A204.1 (cell line): ENCODE data around the gene NAP1L1.

ENCODE experiments used
- FAIRE-seq: peaks from 2 replicates; lab custom pipeline; 2012; peaks lifted over from hg19 to GRCh38; lab: Jason Lieb, UNC

Gene NAP1L1

DNA sequence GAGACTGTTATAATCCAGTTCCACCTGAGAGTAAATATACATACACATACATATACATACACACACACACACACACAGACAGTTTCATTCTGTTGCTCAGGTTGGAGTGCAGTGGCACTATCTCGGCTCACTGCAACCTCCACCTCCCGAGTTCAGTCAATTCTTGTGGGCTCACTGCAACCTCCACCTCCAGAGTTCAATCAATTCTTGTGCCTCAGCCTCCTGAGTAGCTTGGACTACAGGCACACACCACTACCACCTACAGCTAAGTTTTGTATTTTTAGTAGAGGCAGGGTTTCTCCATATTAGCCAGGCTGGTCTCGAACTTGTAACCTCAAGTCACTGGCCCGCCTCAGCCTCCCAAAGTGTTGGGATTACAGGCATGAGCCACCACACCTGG lies 44.0 kb downstream of the NAP1L1 start:
- FAIRE-seq = no peak

DNA sequence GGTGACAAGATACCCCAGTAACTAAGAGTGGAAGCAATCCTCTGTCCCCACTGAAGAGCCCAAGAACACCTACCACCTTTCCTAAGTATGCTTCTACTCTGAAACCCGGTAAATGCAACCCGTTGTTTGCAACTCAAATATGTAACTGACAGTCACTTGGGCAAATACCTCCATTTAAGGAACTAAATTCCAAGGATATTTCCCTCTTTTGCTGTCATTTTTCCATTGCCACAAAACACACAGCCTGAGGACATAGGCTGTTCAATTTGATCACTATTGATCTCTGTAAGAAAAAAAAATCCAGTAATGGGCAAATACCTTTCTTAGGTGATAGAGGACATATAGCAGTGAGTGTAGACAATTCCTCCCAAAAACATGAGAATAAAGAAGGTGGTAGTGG lies 46.3 kb downstream of the NAP1L1 start:
- no peak for FAIRE-seq

DNA sequence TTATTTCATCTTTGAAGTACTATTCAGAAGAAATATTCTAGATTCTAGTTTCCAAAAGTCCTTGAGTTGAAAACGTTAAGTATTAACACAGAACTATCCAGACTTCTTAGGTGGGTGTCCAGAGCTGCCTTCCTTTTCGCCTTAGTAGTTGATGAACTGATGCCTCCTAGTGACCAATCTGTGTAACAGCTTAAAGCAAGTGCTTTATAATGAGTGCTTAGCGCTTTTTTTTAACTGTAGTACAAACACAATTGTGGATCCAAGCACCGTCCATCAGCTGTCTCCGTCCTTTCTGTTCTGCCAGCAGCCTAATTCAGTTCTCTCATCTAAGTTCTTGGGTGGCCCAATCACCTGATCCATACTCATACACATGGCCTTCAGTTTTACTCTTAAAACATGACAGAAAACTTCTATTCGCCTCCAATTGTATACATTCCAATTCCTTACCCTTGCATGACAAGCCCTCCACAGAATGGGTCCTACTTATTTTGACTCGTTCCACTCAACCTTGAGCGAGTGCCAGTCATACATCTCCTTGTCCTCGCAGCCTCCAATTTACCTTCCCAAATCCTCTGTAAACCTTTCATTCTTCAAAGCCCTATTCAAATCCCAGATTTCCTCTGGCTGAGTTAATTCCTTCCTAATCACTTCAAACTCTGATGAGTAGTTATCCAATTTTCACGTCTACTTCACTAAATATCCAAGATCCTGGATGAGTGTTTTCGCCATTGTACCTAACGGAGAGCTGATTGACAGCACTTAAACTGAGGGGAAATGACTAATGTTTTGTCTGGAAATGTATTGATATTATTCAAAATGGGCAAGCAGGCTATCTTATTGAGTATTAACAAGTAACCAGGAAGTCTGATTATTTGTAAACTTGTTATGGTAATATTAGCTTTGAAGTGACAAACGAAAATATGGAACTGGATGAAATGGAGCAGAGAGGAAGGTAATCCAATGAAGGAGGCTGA lies 47.1 kb downstream of the NAP1L1 start:
- peak; percentile 94 for FAIRE-seq

DNA sequence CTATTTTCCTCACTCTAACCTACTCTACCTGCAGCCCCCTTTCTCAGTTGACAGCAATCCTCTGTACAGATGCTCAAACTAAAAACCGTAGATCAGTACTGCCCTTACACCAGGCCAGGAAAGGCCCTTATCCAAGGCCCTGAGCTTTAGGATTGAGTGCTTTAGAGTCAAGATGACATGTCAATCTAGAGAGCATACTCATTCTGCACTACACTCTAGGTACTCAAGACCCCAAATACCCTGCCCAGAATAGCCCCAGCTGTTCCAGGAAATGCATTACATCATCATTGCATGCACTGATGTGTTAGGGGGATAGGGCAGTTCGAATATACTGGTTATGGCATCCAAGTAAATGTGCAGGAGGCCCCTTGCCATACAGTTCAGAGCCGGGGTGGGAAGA lies 49.4 kb downstream of the NAP1L1 start:
- FAIRE-seq = no peak

DNA sequence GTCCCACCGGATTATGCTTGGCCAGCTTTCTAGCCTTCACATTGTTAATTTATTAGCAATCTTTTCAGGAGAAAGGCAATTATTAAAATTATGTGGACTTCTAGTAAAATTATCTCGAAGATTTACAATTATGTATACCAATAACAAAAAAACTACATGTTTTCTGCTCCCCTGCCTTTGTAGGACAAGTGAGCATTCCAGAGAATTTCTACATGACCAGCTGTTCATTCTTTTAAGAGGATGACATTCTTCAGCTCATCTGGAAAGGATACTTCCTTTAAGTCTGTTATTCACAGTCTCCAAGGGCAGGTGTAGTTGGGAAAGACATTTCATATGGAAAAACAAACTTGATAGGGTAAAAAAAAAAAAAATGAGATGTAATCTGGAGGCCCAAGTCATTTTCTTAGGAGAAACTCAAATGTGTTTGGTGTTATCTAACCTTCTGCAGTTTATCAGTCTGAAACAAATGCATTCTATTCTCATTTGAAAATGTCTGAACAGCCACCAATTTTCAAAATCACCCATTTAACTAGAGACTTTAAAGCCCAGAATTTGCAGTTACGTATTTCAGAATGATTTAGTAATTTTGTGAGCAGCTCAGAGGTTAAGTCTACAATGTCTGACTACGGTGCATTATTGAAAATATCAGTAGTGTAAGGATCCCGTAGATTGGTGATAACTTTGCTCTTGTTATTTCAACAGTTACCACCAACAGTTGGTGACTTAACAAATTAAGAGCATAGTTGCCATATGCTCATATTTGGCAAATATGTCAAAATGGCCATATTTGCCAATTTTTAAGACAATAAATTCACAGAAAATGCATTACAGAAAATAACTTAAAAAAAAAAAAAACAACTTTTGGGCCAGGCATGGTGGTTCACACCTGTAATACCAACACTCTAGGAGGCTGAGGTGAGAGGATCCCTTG lies 51.1 kb downstream of the NAP1L1 start:
- FAIRE-seq = no peak

DNA sequence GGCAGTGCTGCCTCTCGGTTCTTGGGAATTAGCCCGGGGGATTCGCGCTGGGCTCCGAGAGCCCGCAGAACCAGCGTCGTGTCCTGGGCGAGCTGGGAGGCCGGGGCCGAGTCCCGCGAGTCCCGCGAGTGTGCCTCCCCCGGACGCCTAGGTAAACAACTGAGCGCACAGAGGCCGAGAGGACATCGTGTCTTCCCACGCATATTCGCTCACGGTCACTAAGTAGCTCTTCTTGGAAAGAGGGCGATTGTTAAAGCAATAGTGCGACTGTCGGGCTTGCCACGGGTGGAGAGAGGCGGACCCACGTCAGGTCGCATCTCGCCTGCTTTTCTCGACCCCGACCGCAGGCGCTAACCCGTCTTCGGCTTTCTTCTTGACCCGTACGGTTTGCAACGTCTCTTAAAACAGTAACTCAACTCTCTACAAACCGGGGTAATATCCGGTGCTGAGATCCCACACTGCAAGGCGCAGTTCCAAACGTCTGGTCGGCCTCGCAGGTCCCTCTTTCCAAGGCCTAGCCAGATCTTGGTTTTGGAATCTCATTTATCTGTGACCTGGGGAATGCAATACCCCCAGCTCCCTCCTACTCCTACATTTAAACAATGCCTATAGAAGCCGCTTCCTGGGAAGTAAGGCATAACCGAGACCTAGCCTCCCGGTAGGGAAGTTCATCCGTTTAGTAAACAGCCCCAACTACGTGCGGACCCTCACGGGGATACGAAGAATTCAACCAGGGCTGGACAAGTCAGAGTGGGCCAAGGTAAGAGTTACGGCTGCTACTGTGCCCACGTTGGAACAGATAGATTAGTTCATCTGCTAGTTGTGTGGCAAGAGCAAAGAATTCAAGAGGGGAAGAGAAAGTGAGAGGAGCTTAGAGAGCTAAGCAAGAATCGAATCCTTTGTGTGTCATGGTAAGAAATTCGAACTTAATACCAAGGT lies 52.2 kb downstream of the NAP1L1 start:
- FAIRE-seq = peak; percentile 69

DNA sequence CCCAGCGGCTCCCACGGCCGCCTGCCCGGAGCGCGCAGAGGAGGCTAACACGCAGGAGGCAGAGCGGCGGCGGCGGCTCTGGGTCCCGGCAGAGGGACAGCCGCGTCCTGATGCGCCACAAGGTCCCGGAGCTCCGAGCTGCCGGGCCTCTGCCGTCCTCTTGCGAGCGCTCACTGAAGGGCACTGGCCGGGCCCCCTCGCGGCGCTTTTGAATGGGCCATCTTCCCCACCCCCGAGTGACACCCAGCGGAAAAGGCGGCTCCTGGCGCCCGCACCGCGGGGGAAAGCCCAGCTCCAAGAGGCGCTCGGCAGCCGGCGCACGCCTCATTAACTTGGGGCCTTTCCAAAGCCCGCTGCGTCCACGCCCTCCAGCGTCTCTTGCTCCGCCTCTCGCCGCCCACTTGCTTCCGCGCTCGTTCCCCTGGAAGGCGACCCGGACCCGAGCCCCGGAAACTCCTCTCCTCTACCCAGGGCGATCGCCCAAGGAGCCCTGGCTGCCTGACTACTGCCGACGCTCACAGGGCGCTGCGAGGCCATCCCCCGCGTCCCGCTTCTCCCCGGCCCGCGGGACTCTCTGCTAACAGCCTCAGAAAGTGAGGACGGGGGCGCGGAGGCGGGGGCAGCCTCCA lies 53.0 kb downstream of the NAP1L1 start, which contains the start of gene PHLDA1:
TSS of gene PHLDA1 (minus strand) at position 363 of the 629 bp plus-strand sequence.
- peak; percentile 90 for FAIRE-seq

DNA sequence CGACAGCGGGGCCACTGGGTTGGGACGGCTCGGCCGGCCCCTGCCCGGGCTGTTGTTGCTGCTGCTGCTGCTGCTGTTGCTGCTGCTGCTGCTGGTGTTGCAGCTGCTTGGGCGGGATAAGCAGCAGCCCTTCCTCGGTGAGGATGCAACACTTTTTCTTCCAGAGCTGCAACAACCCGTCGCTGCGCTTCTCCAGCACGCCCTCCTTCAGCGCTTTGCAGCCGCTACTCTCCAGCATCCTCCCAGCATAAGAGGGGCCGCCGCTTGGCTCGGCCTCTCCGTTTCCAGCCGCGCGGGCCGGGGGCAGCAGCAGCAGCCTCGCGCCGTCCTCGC lies 53.4 kb downstream of the NAP1L1 start:
- no peak for FAIRE-seq

DNA sequence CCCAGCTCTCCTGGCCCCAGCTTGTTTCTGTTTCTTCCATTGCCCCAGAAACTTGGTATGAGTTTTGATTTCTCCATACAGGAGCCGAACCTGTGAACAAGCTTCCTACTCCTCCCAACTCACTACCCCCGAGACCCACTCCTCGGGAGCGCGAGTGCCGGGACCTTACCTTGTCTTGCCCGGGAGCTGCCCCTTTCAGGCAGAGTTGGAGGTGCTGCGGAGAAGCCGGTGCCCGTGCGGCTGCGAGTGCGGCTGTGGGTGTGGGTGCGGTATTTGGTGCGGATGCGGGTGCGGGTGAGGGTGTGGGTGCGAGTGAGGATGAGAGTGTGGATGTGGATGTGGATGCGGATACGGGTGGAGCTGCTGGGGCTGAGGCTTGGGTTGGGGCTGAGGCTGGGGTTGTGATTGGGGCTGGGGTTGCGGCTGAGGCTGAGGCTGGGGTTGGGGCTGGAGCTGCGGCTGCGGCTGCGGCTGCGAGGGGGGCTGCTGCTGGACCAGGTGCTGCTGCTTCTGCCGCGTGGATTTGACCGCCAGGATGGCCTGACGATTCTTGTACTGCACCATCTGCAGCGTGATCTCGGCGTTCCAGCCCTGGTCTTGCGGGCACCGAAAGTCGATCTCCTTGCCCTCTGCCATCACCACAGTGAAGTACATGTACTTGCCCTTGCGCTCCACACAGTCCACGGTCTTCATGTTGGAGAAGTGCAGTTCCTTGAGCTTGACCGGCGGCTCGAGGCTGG lies 54.0 kb downstream of the NAP1L1 start:
- FAIRE-seq = no peak

DNA sequence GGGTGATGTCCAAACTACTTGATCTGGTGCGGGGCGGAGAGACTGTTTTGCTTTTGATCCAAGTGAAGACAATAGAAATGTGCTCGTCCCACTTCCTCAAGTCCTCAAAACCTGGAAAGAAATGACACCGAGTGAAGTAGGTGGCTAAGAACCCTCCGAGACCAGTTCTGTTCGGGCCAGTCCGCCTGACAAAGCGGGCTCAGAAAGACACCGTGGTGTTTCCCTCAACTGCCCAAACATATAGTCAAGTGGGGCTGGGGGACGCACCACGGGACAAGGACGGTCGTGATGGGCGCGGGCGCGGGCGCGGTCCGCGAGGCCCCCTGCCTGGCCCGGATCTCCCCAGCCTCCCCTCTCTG lies 54.5 kb downstream of the NAP1L1 start:
- no peak for FAIRE-seq

DNA sequence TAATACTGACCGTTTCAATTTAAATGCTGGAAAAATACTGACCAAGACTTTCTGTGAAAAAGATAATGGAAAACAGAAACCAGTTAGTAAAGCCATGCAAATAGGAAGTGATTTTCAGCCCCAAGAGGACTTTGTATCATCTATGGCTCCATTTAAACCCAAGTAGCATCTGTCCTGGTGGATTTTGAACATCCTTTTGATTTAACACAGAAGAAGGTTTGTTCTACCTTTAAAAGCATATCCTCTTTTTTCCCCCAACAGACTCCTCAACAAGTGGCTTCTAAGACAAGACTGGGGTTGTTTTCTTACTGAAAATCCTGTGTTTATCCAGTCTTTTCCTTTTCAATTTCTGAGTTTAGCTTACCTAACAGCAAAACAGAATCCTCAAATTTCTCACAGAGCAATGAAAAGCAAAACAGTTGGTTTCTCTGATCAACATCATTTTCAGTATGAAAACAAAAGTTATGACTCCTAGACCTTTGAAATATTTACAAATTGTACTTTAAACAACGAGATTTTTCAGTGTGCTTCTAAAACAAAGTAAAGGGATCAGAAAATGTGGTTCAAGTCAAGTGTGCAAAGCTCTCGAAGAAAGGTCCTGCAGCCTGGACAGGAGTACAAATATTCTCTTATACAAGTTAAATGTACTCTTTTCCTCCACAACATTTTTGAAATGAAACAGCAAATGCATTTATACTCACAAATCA lies 55.8 kb downstream of the NAP1L1 start:
- FAIRE-seq = no peak

DNA sequence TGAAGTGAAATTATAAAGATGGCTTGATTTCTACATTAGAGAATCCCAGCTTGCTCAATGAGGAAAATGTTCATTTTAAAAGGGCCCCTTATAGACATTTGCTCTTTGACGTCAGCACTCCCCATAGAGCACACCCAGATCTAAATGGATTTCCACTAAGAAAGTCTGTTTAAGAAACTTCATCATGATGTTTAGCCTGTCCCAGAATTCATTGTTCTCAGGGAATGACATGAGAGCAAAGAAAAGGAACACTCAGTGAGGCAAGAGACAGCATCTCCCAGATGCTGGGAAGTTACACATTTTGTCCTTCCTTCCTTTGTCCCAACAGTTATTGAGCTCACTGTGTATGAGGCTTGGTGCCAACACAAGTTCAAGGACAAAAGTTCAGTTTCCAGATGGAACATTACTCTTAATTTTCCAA lies 57.8 kb downstream of the NAP1L1 start:
- FAIRE-seq = peak; percentile 97

DNA sequence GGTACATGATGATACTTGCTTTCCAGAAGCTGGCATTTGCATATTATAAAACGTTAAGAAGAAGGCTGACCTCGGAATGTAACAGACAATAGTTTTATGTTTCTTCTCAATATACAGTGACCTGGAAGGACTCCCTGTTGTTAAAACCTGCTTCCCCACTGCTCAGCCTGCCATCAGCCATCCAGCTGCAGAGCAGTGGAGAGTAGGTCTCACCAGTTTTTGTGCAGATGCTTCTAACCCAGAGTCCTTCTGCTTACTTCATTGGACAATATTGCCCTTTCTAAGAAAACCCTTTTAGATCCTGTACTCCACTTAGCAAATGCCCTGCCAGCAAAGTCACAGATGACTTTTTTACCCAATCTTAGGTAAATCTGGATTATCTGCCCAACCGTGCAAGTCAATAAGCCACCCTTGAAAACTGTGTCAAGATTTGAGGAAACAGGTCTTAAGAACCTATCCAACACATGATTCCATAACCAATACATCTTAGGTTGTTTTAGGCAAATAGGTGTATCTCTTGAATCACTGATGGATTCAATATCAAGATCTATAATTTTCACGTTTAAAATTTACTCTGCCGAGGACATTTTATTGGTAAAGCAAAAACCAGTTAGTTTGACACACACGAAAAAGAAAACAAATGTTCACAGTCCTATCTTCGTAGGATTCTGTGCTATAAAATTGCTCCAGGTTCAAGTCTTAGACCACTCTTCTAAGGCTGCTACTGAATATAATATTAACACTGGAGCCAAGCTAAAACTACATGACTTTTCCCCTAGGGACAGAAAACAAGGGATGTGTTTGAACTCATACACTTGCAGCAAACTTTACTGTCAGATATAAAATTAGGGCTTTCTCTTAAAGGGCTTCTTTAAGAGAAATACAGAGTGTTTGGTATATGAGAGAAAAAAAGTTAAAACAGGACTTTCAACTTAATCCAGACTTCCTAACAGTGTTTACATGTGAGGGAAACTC lies 58.6 kb downstream of the NAP1L1 start:
- FAIRE-seq = no peak

DNA sequence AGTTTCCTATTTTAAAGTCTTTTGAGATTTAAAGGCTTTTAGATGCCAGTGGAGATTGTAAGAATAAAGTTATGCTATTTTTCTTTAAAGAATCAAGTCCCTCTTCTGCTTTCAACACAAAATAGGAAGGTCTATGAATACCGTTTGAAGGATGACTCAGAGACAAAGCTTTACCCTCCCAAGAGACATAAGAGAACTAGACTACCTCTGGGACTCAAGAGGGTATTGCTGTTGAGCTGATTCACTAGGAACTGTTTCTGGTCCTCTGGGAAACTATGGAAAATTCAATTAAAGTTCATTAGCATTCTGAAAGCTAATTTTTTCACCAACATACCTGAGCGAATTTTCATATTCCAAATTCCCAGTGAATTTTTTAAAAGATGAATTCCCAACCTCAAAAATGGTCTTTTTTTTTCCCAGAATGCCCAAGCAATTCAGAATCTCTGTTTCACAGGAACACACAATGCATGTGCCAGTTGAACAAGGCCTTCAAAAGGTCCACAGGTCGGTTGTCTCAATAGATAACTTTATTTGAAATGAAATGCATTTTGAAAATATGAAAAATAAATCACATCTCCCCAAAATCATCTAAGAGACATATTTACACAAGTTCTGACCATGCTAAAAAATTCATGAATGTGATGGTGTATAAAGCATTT lies 59.4 kb downstream of the NAP1L1 start:
- no peak for FAIRE-seq

DNA sequence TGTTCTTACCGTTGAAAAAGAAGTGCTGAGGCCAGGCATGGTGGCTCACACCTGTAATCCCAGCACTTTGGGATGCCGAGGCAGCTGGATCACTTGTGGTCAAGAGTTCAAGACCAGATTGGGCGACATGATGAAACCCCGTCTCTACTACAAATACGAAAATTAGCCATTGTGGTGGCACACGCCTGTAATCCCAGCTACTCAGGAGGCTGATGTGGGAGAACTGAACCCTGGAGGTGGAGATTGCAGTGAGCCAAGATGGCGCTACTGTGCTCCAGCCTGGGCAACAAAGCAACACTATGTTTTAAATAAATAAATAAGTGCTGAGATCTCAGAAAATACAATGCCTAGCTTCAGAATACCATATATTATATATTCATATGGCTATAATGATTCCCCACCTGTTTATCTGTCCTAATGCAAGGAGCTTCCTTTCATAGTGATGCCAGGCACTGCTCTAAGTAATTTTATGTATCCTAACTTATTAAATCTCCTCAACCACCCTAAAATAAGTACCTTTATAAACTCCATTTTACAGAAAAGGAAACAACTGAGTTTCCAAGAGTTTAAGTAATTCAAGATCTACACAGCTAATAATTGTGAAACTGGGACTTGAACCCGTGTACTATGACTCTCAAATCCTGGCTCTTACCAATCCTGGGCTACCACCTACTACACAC lies 60.2 kb downstream of the NAP1L1 start:
- no peak for FAIRE-seq

DNA sequence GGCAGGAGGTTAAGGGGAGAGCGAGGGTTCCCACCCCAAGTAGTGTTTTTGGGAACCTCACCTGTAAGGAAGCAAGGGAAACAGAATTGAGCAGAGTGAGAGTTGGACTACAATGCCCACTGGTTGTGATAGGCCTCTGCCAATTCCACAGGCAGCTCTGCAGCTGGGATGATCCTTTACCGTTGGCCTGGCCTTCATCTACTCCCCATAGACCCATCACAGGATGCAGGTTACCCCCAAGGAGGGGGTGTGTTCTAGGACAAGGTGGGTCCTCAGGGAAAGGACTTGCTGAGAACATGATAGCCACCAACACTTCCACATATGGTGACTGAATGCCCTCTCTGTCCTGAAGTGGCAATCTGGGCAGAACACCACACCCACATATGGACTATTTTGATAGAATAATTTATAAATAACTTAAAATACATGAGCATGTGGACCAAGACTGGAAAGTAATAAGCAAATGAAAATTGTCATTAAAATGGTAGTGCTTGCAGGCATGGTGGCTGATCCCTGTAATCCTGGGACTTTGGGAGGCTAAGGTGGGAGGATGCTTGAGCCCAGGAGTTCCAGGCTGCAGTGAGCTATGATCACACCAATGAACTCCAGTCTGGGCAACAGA lies 61.3 kb downstream of the NAP1L1 start:
- FAIRE-seq = no peak

DNA sequence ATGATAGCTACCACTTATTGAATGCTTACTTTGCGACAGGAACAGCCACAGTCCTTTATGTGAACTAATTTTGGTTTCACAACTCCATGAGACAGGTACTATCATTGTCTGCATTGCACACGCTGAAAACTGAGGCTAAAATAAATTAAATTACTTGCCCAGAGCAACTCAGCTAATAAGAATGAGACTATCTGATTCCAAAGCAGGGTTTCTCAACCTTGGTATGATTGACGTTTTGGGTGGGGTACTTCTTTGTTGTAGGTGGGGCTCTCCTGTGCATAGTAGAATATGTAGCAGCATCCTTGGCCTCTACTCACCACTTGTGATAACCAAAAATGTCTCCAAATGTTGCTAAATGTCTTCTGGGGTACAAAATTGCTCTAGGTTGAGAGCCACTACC lies 62.0 kb downstream of the NAP1L1 start:
- FAIRE-seq = no peak
